H1 (cell line): Measurements from ENCODE around the gene COL21A1. TPM values are rescaled to one million over a fixed set of nuclear protein-coding genes. Genes with fewer than 3 reads are reported as not detected.

ENCODE experiments used
- CTCF ChIA-PET: fragments of 300-600 bp; sonication (Branson Sonifier 250); formaldehyde crosslinking; loops from one replicate; lab custom pipeline; 2021; ENCODE audit not compliant: partially characterized antibody; lab: Charles Lee
- POLR2A ChIA-PET: fragments of 300-600 bp; sonication (Branson Sonifier 250); formaldehyde crosslinking; loops from one replicate; lab custom pipeline; 2021; ENCODE audit warnings: inconsistent platforms; ENCODE audit not compliant: partially characterized antibody; lab: Charles Lee
- DNase-seq, 2 experiments: peaks; one replicate each; pipeline versions ENCODE4 v3.0.0 to v3.0.0-alpha.2; 2010 to 2022; ENCODE audit warnings: low spot score in 2 of 2, low read depth in 1 of 2, mixed read lengths in 1 of 2
- FAIRE-seq: peaks from 2 replicates; lab custom pipeline; 2011; peaks lifted over from hg19 to GRCh38; lab: Jason Lieb, UNC
- H2AFZ ChIP-seq: 2 replicates; pipeline ENCODE4 v1.8.1; 2012; ENCODE audit warnings: low read length, inconsistent platforms
- H2AK5ac ChIP-seq: 2 replicates; pipeline ENCODE4 v1.6.1; 2013; ENCODE audit warnings: low read depth, low read length
- H2BK120ac ChIP-seq: replicated peaks from 2 replicates; pipeline ENCODE3; 2013; ENCODE audit warnings: low read depth, low read length, inconsistent platforms
- H2BK12ac ChIP-seq: 2 replicates; pipeline ENCODE4 v1.6.1; 2013; ENCODE audit warnings: low read depth, low read length
- H2BK15ac ChIP-seq: 2 replicates; pipeline ENCODE4 v1.6.1; 2013; ENCODE audit warnings: low read length
- H2BK20ac ChIP-seq: 2 replicates; pipeline ENCODE4 v1.6.1; 2013; ENCODE audit warnings: low read length
- H2BK5ac ChIP-seq: 2 replicates; pipeline ENCODE4 v1.6.1; 2013; ENCODE audit warnings: low read depth, low read length
- H3K14ac ChIP-seq: 2 replicates; pipeline ENCODE4 v1.6.1; 2013; ENCODE audit warnings: inconsistent platforms; ENCODE audit not compliant: insufficient read length
- H3K18ac ChIP-seq: 2 replicates; pipeline ENCODE4 v1.6.1; 2013; ENCODE audit warnings: low read length; ENCODE audit errors: extremely low read depth
- H3K23ac ChIP-seq: 2 replicates; pipeline ENCODE4 v1.6.1; 2013; ENCODE audit warnings: inconsistent platforms; ENCODE audit not compliant: insufficient read length
- H3K23me2 ChIP-seq: 2 replicates; pipeline ENCODE4 v1.6.1; 2013; ENCODE audit warnings: low read depth, low read length
- H3K27ac ChIP-seq: 2 replicates; pipeline ENCODE4 v1.6.1; 2011; ENCODE audit warnings: low read depth, low read length, inconsistent platforms
- H3K27me3 ChIP-seq, 4 experiments: replicated peaks in 1 of 4; 1 replicate in 1 of 4; 2 replicates in 3 of 4; pipeline versions ENCODE4 v1.6.1 to v1.8.1; 2011 to 2013; ENCODE audit warnings: low read length in 3 of 4, mild to moderate bottlenecking in 3 of 4, inconsistent platforms in 2 of 4, mixed read lengths in 2 of 4, moderate library complexity in 1 of 4; ENCODE audit not compliant: control insufficient read depth in 3 of 4, insufficient read depth in 3 of 4; ENCODE audit errors: extremely low read depth in 1 of 4
- H3K36me3 ChIP-seq, 4 experiments: 2 replicates each; pipeline versions ENCODE4 v1.6.1 to v1.8.1; 2011 to 2013; ENCODE audit warnings: mild to moderate bottlenecking in 4 of 4, low read length in 3 of 4, moderate library complexity in 2 of 4, control low read depth in 1 of 4, inconsistent platforms in 1 of 4; ENCODE audit not compliant: insufficient read depth in 4 of 4, control insufficient read depth in 2 of 4
- H3K4ac ChIP-seq: replicated peaks from 2 replicates; pipeline ENCODE3; 2013; ENCODE audit warnings: low read length, low read depth, mixed read lengths, inconsistent platforms; ENCODE audit not compliant: insufficient read length
- H3K4me1 ChIP-seq, 4 experiments: replicated peaks in 1 of 4; 1 replicate in 1 of 4; 2 replicates in 3 of 4; pipeline versions ENCODE4 v1.6.1 to v1.8.1; 2011 to 2013; ENCODE audit warnings: low read length in 3 of 4, inconsistent platforms in 2 of 4, mixed read lengths in 1 of 4; ENCODE audit not compliant: insufficient read depth in 4 of 4, control insufficient read depth in 3 of 4
- H3K4me2 ChIP-seq, 2 experiments: 2 replicates each; pipeline versions ENCODE4 v1.6.1 to v1.8.1; 2011 to 2013; ENCODE audit warnings: low read depth in 2 of 2, low read length in 2 of 2, control low read depth in 1 of 2, inconsistent platforms in 1 of 2, mild to moderate bottlenecking in 1 of 2; ENCODE audit not compliant: insufficient read depth in 1 of 2
- H3K4me3 ChIP-seq, 4 experiments: fragments of 200-600, 300-600 bp in 1 of 4; sonication (generic), shearing (Covaris generic), sonication (Bioruptor Twin) in 1 of 4; 2 replicates each; pipeline versions ENCODE4 v1.5.1 to v1.8.1; 2011 to 2016; ENCODE audit warnings: low read length in 4 of 4, low read depth in 3 of 4, control low read depth in 2 of 4, inconsistent platforms in 2 of 4, mild to moderate bottlenecking in 2 of 4, mixed read lengths in 1 of 4, moderate library complexity in 1 of 4; ENCODE audit not compliant: insufficient read depth in 2 of 4; ENCODE audit errors: extremely low read depth in 1 of 4
- H3K56ac ChIP-seq: replicated peaks from 2 replicates; pipeline ENCODE3; 2013; ENCODE audit warnings: low read depth, mild to moderate bottlenecking, mixed read lengths, low read length, inconsistent platforms; ENCODE audit not compliant: insufficient read length
- H3K79me1 ChIP-seq: 2 replicates; pipeline ENCODE4 v1.6.1; 2013; ENCODE audit warnings: low read depth, low read length, control low read depth
- H3K79me2 ChIP-seq, 2 experiments: 2 replicates each; pipeline versions ENCODE4 v1.6.1 to v1.8.1; 2012 to 2013; ENCODE audit warnings: low read length in 2 of 2, mild to moderate bottlenecking in 2 of 2, inconsistent platforms in 1 of 2; ENCODE audit not compliant: insufficient read depth in 2 of 2, control insufficient read depth in 1 of 2
- H3K9ac ChIP-seq, 4 experiments: replicated peaks in 1 of 4; 1 replicate in 1 of 4; 2 replicates in 3 of 4; pipeline versions ENCODE4 v1.6.1 to v1.8.1; 2011 to 2013; ENCODE audit warnings: low read depth in 3 of 4, low read length in 3 of 4, control low read depth in 2 of 4, mild to moderate bottlenecking in 2 of 4, moderate library complexity in 2 of 4, inconsistent platforms in 1 of 4; ENCODE audit errors: extremely low read depth in 1 of 4
- H3K9me3 ChIP-seq, 2 experiments: 2 replicates each; pipeline versions ENCODE4 v1.6.1 to v1.8.1; 2012 to 2013; ENCODE audit warnings: mild to moderate bottlenecking in 2 of 2, moderate library complexity in 2 of 2, control low read depth in 1 of 2, inconsistent platforms in 1 of 2, low read depth in 1 of 2, low read length in 1 of 2, mixed read lengths in 1 of 2; ENCODE audit not compliant: insufficient read depth in 2 of 2
- H4K20me1 ChIP-seq, 2 experiments: replicated peaks in 1 of 2; 2 replicates each; pipeline versions ENCODE3 to v1.8.1; 2011 to 2013; ENCODE audit warnings: inconsistent platforms in 2 of 2, low read length in 2 of 2, mild to moderate bottlenecking in 1 of 2; ENCODE audit not compliant: insufficient read depth in 2 of 2, control insufficient read depth in 1 of 2
- H4K5ac ChIP-seq: 2 replicates; pipeline ENCODE4 v1.6.1; 2013; ENCODE audit warnings: low read length, low read depth, mixed read lengths, inconsistent platforms; ENCODE audit not compliant: insufficient read length
- H4K8ac ChIP-seq: 2 replicates; pipeline ENCODE4 v1.8.0; 2013; ENCODE audit warnings: mild to moderate bottlenecking, moderate library complexity, low read length, inconsistent platforms; ENCODE audit not compliant: insufficient read depth; ENCODE audit errors: extremely low read depth
- H4K91ac ChIP-seq: replicated peaks from 2 replicates; pipeline ENCODE3; 2013; ENCODE audit warnings: low read length, mixed read lengths, inconsistent platforms; ENCODE audit not compliant: insufficient read length
- BRCA1 ChIP-seq: IDR thresholded peaks from 2 replicates; pipeline ENCODE4 v1.6.1; 2012; ENCODE audit warnings: low read depth, low read length, improper control_type of control experiment
- CEBPB ChIP-seq: IDR thresholded peaks from 2 replicates; pipeline ENCODE4 v1.6.1; 2012; ENCODE audit warnings: low read depth, low read length
- HDAC2 ChIP-seq, 2 experiments: fragments of 300-600 bp in 1 of 2; sonication (generic) in 1 of 2; IDR thresholded peaks; 2 replicates each; pipeline ENCODE4 v1.6.1; 2011 to 2012; ENCODE audit warnings: low read depth in 2 of 2, low read length in 2 of 2, mild to moderate bottlenecking in 2 of 2, moderate library complexity in 2 of 2, borderline replicate concordance in 1 of 2, inconsistent platforms in 1 of 2
- HDAC6 ChIP-seq: IDR thresholded peaks from one replicate; pipeline ENCODE4 v1.7.1; 2012; ENCODE audit warnings: low read depth, mild to moderate bottlenecking, inconsistent platforms, low read length, moderate library complexity
- NANOG ChIP-seq: IDR thresholded peaks from 2 replicates; pipeline ENCODE4 v1.6.1; 2011; ENCODE audit warnings: low read length, low read depth, mild to moderate bottlenecking, inconsistent platforms; ENCODE audit not compliant: insufficient read depth, poor library complexity, severe bottlenecking
- PHF8 ChIP-seq: fragments of 200-600 bp; sonication (generic); conservative IDR thresholded peaks from 2 replicates; pipeline ENCODE4 v1.7.1; 2012; ENCODE audit warnings: low read depth, mild to moderate bottlenecking, inconsistent platforms, low read length, moderate library complexity
- SUZ12 ChIP-seq: fragments of 200-600 bp; sonication (generic); IDR thresholded peaks from 2 replicates; pipeline ENCODE4 v1.6.1; 2012; ENCODE audit warnings: mild to moderate bottlenecking, inconsistent platforms, low read length, moderate library complexity, mixed read lengths
- TCF12 ChIP-seq: IDR thresholded peaks from 2 replicates; pipeline ENCODE4 v1.6.1; 2011; ENCODE audit warnings: low read depth, mild to moderate bottlenecking, low read length
- YY1 ChIP-seq: IDR thresholded peaks from 2 replicates; pipeline ENCODE4 v1.6.1; 2011; ENCODE audit warnings: low read depth, mild to moderate bottlenecking, low read length
- WGBS, 2 experiments: shearing (Covaris generic) in 1 of 2; methylation state at CpG; one replicate each; pipeline versions ENCODE4 v1.1.6 to v1.1.7; 2013 to 2015; ENCODE audit warnings: low lambda C conversion rate in 2 of 2, mixed read lengths in 2 of 2, inconsistent platforms in 1 of 2, low coverage in 1 of 2, missing lambda C conversion rate in 1 of 2; ENCODE audit not compliant: insufficient replicate concordance in 2 of 2, insufficient coverage in 1 of 2, insufficient read length in 1 of 2; ENCODE audit errors: extremely low coverage in 1 of 2, missing lambda C conversion rate in 1 of 2; 5-methylcytosine and 5-hydroxymethylcytosine counted together
- polyA plus RNA-seq, 7 experiments: library from polyadenylated mRNA; depleted of rRNA in 3 of 7; stranded (reverse) in 5 of 7; unstranded in 2 of 7; fragments of >200 nt in 5 of 7; fragments of 200-250 nt in 2 of 7; gene quantifications; 1 replicate in 5 of 7; 2 replicates in 1 of 7; 4 replicates in 1 of 7; pipeline versions ENCODE4 v1.2.1 to v1.2.3, GENCODE V29; 2011 to 2013; ENCODE audit warnings: missing spikeins in 2 of 7, mixed read lengths in 2 of 7
- total RNA-seq: library from RNA; stranded (reverse); fragmentation: NEBNext Ultra II Directional; extraction: Animal tissue kit (Norgen Biotek cat#: 25700); gene quantifications from 2 replicates; pipeline ENCODE4 v1.2.1, GENCODE V29; 2021
- TF ChIP-seq, protein P1 (sequence below): IDR thresholded peaks from 2 replicates; pipeline ENCODE4 v1.6.1; 2011; ENCODE audit warnings: low read length, improper control_type of control experiment

The COL21A1 gene
- total and polyA plus RNA-seq, 2 of the 8 experiments (the other 6 are each of a cell fraction or from before 2014, with no cell fraction given): 1.6 to 3.4 TPM

DNA sequence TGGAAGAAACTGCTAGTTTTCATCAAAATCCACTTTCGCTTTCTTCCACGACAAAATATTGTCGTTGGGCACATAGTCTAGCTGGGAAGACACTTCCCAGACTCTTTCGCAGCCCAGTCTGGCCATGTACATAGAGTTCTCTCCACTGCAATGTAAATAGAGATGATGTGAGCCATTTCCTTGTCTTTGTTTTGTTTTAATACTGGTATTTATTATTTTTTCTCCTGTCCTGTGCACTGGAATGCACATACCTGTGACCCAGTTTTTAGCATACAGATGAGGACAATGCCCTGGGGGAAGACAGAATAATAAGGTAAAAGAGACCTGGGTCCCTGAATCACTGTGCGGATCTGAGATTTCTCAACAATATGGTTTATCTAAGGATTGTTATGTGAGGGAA, 222.4 kb downstream of the COL21A1 start:
- no peak overlapping the region for H3K4me2 ChIP-seq
- H3K9me3 ChIP-seq: no peaks in the 10 kb centered on the region
- no peaks in the 10 kb centered on the region for H3K23me2 ChIP-seq
- H3K27me3 ChIP-seq: no peaks in the 10 kb centered on the region
- H3K4me3 ChIP-seq: no peak overlapping the region
- H3K79me2 ChIP-seq: no peaks in the 10 kb centered on the region
- H4K20me1 ChIP-seq: no peaks in the 10 kb centered on the region
- FAIRE-seq (no peak), DNase-seq (no peak)
- no peak overlapping the region for H2AK5ac ChIP-seq
- no peaks in the 10 kb centered on the region for H3K79me1 ChIP-seq
- H3K14ac ChIP-seq: no peak overlapping the region
- H3K36me3 ChIP-seq: no peaks in the 10 kb centered on the region
- H3K27ac ChIP-seq: no peak overlapping the region
- no peak overlapping the region for H4K91ac ChIP-seq
- H3K18ac ChIP-seq: no peak overlapping the region
- ChIA-PET POLR2A (no interaction called here), CTCF (interaction anchor here (0.6 to 2.5 kb wide), 5 partner anchors 10 to 570 kb away, joined by 3 to 19 read pairs (median 4); no protein-coding TSS in a partner anchor)
- no peak overlapping the region for H2BK15ac ChIP-seq
- H2BK5ac ChIP-seq: no peak overlapping the region
- no peak overlapping the region for H2BK120ac ChIP-seq
- no peak overlapping the region for H2BK20ac ChIP-seq
- TF ChIP-seq SUZ12: no peak
- TF ChIP-seq BRCA1: no peak
- TF ChIP-seq HDAC2 (IDR thresholded peaks at IDR 0.05; ENCODE audit: borderline replicate concordance in 1 of 2, low read depth in 2 of 2, low read length in 2 of 2): no peak
- no peak for TF ChIP-seq HDAC6
- no peak for TF ChIP-seq PHF8
- no peak for TF ChIP-seq TCF12
- no peak for TF ChIP-seq YY1
- no peak for TF ChIP-seq NANOG
- TF ChIP-seq, protein P1, sequence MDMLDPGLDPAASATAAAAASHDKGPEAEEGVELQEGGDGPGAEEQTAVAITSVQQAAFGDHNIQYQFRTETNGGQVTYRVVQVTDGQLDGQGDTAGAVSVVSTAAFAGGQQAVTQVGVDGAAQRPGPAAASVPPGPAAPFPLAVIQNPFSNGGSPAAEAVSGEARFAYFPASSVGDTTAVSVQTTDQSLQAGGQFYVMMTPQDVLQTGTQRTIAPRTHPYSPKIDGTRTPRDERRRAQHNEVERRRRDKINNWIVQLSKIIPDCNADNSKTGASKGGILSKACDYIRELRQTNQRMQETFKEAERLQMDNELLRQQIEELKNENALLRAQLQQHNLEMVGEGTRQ: no peak
- TF ChIP-seq CEBPB: no peak
- H3K4ac ChIP-seq: no peak overlapping the region
- no peak overlapping the region for H2AFZ ChIP-seq
- H3K9ac ChIP-seq: no peak overlapping the region
- no peak overlapping the region for H4K5ac ChIP-seq
- H4K8ac ChIP-seq: no peak overlapping the region
- no peak overlapping the region for H3K23ac ChIP-seq
- H3K4me1 ChIP-seq: no peaks in the 10 kb centered on the region
- WGBS, 2 experiments: 95% methylated on average over 5 of the region's 5 CpGs; no CpG with 5 or more reads in 1 of the 2 experiments
- no peak overlapping the region for H2BK12ac ChIP-seq
- H3K56ac ChIP-seq: no peak overlapping the region
